Suprapubic skin (tissue), 4 donors: ENCODE data around the gene CAD.
"Not testable (repeated sequence)": the region's sequence is repeated elsewhere in the genome, so short reads cannot be mapped to it uniquely, and the experiment has no call there.

Experiments used
- EP300 ChIP-seq: sonication (generic); formaldehyde crosslinking; IDR thresholded peaks from one replicate; pipeline ENCODE4 v1.6.1; 2017; ENCODE audit warnings: antibody characterized with exemption
- POLR2A ChIP-seq, 2 donors: fragments of 450-650 bp; IDR thresholded peaks; one replicate each; pipeline ENCODE4 v1.6.1; 2017; ENCODE audit warnings: antibody characterized with exemption in 2 of 2, mild to moderate bottlenecking in 2 of 2, moderate library complexity in 2 of 2
- POLR2AphosphoS5 ChIP-seq, 3 donors: sonication (generic); formaldehyde crosslinking; IDR thresholded peaks; one replicate each; pipeline ENCODE4 v1.6.1; 2017; ENCODE audit warnings: antibody characterized with exemption in 3 of 3
- TF ChIP-seq, protein P1 (sequence below), 2 donors: fragments of 200-600 bp in 1 of 2; fragments of 450-650 bp in 1 of 2; sonication (generic) in 1 of 2; IDR thresholded peaks; one replicate each; pipeline ENCODE4 v1.5.1; 2016 to 2019; ENCODE audit warnings: antibody characterized with exemption in 2 of 2, mild to moderate bottlenecking in 1 of 2, moderate library complexity in 1 of 2

DNA sequence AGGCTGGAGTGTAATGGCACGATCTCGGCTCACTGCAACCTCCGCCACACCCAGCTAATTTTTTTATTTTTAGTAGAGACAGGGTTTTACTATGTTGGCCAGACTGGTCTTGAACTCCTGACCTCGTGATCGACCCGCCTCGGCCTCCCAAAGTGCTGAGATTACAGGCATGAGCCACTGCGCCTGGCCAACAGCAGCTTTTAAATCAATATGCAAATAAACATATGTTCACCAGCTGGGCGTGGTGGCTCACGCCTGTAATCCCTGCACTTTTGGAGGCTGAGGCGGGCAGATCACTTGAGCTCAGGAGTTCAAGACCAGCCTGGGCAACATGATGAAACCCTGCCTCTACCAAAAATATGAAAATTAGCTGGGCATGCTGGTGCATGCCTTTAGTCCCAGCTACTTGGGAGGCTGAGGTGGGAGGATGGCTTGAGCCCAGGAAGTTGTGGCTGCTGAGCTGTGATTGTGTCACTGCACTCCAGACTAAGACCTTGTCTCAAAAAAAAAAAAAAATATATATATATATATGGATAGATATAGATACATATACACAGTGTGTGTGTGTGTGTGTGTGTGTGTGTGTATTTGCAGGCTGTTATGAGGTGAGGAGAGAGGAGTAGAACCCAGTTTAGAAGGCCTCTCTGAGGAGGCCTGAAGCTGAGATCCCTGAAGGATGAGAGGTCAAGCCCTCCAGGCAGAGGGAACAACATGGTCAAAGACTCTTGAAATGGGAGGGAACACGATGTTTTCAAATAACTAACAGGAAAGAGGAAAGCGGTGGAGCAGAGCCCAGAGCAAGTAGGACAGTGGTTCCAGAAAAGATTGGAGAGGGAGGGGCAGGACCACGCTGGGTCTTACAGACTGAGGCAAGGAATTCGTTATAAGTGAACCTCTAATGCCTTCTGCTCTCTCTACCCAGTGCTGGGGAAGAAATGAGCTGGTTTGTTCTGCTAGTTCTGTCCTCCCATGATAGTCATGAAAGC is 55.7 kb downstream of the CAD start:
- TF ChIP-seq, protein P1, sequence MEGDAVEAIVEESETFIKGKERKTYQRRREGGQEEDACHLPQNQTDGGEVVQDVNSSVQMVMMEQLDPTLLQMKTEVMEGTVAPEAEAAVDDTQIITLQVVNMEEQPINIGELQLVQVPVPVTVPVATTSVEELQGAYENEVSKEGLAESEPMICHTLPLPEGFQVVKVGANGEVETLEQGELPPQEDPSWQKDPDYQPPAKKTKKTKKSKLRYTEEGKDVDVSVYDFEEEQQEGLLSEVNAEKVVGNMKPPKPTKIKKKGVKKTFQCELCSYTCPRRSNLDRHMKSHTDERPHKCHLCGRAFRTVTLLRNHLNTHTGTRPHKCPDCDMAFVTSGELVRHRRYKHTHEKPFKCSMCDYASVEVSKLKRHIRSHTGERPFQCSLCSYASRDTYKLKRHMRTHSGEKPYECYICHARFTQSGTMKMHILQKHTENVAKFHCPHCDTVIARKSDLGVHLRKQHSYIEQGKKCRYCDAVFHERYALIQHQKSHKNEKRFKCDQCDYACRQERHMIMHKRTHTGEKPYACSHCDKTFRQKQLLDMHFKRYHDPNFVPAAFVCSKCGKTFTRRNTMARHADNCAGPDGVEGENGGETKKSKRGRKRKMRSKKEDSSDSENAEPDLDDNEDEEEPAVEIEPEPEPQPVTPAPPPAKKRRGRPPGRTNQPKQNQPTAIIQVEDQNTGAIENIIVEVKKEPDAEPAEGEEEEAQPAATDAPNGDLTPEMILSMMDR (IDR thresholded peaks at IDR 0.05): not testable (repeated sequence)
- not testable (repeated sequence) for TF ChIP-seq POLR2A (IDR thresholded peaks at IDR 0.05); EP300; POLR2AphosphoS5 (IDR thresholded peaks at IDR 0.05)
